Suprapubic skin (tissue), 4 donors: ENCODE measurements around the gene GRM7.

Experiments used
- EP300 ChIP-seq: sonication (generic); formaldehyde crosslinking; IDR thresholded peaks from one replicate; pipeline ENCODE4 v1.6.1; 2017; ENCODE audit warnings: antibody characterized with exemption
- POLR2A ChIP-seq, 2 donors: fragments of 450-650 bp; IDR thresholded peaks; one replicate each; pipeline ENCODE4 v1.6.1; 2017; ENCODE audit warnings: antibody characterized with exemption in 2 of 2, mild to moderate bottlenecking in 2 of 2, moderate library complexity in 2 of 2
- POLR2AphosphoS5 ChIP-seq, 3 donors: sonication (generic); formaldehyde crosslinking; IDR thresholded peaks; one replicate each; pipeline ENCODE4 v1.6.1; 2017; ENCODE audit warnings: antibody characterized with exemption in 3 of 3
- TF ChIP-seq, protein P1 (sequence below), 2 donors: fragments of 200-600 bp in 1 of 2; fragments of 450-650 bp in 1 of 2; sonication (generic) in 1 of 2; IDR thresholded peaks; one replicate each; pipeline ENCODE4 v1.5.1; 2016 to 2019; ENCODE audit warnings: antibody characterized with exemption in 2 of 2, mild to moderate bottlenecking in 1 of 2, moderate library complexity in 1 of 2

DNA sequence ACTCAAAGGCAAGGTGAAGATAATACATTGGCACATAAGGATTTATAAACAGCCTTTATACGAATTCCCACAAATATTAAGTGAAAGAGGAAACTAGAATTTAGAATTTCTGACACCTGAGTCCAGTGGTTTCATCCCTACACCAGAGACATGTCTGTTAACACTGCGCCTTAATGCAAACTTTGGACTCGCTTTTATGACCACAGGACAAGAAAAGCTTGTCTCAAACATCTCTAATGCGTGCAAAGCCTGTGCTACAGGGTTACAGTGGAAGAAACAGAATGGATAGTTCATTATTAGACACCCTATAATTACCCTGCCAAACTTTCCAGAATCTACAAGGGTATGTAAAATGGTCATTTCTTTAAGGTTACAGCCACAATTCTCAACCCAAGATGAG is 802.9 kb downstream of the GRM7 start:
- TF ChIP-seq, protein P1, sequence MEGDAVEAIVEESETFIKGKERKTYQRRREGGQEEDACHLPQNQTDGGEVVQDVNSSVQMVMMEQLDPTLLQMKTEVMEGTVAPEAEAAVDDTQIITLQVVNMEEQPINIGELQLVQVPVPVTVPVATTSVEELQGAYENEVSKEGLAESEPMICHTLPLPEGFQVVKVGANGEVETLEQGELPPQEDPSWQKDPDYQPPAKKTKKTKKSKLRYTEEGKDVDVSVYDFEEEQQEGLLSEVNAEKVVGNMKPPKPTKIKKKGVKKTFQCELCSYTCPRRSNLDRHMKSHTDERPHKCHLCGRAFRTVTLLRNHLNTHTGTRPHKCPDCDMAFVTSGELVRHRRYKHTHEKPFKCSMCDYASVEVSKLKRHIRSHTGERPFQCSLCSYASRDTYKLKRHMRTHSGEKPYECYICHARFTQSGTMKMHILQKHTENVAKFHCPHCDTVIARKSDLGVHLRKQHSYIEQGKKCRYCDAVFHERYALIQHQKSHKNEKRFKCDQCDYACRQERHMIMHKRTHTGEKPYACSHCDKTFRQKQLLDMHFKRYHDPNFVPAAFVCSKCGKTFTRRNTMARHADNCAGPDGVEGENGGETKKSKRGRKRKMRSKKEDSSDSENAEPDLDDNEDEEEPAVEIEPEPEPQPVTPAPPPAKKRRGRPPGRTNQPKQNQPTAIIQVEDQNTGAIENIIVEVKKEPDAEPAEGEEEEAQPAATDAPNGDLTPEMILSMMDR (IDR thresholded peaks at IDR 0.05): no peak
- TF ChIP-seq POLR2A (IDR thresholded peaks at IDR 0.05): no peak
- no peak for TF ChIP-seq EP300
- TF ChIP-seq POLR2AphosphoS5 (IDR thresholded peaks at IDR 0.05): no peak
